SK-N-SH treated with all-trans-retinoic acid at 6 μM for 48 hours (cell line): ENCODE results near the gene SEMA5A.

Source experiments
- ATAC-seq: fragments of 200-7000 bp; cut with Tn5 transposase; 3 replicates; pipeline ENCODE4 v1.9.1; 2020; ENCODE audit warnings: mild to moderate bottlenecking, moderate library complexity
- ARNTL ChIP-seq: fragments of 450-650 bp; formaldehyde crosslinking; IDR thresholded peaks from 2 replicates; pipeline ENCODE4 v1.5.0; 2020; ENCODE audit warnings: low read depth, mild to moderate bottlenecking, moderate library complexity, borderline replicate concordance
- BACH2 ChIP-seq: fragments of 250-450 bp; sonication (Bioruptor Pico); IDR thresholded peaks from 2 replicates; pipeline ENCODE4 v1.9.0; 2021; ENCODE audit warnings: mild to moderate bottlenecking, borderline replicate concordance
- CSDC2 ChIP-seq: fragments of 250-450 bp; sonication (Bioruptor Pico); IDR thresholded peaks from 2 replicates; pipeline ENCODE4 v1.5.0; 2020; ENCODE audit warnings: mild to moderate bottlenecking, moderate library complexity
- ESRRG ChIP-seq: fragments of 250-450 bp; sonication (Bioruptor Pico); IDR thresholded peaks from 2 replicates; pipeline ENCODE4 v1.6.1; 2021; ENCODE audit warnings: mild to moderate bottlenecking
- GLIS3 ChIP-seq: fragments of 250-450 bp; sonication (Bioruptor Pico); IDR thresholded peaks from 2 replicates; pipeline ENCODE4 v1.5.0; 2020; ENCODE audit warnings: mild to moderate bottlenecking, moderate library complexity
- ISL1 ChIP-seq: fragments of 250-450 bp; sonication (Bioruptor Pico); IDR thresholded peaks from 2 replicates; pipeline ENCODE4 v2.1.2; 2022; ENCODE audit warnings: mild to moderate bottlenecking, moderate library complexity
- OSR1 ChIP-seq: fragments of 250-450 bp; sonication (Bioruptor Pico); IDR thresholded peaks from 2 replicates; pipeline ENCODE4 v1.8.0; 2022; ENCODE audit warnings: moderate library complexity, mild to moderate bottlenecking, inconsistent platforms
- PPARA ChIP-seq: fragments of 250-450 bp; sonication (Bioruptor Pico); IDR thresholded peaks from 2 replicates; pipeline ENCODE4 v1.5.0; 2020; ENCODE audit warnings: mild to moderate bottlenecking, borderline replicate concordance
- RARB ChIP-seq: fragments of 250-450 bp; sonication (Bioruptor Pico); IDR thresholded peaks from 2 replicates; pipeline ENCODE4 v1.8.0; 2021; ENCODE audit warnings: mild to moderate bottlenecking, moderate library complexity
- SNAI2 ChIP-seq: fragments of 250-450 bp; sonication (Bioruptor Pico); IDR thresholded peaks from 2 replicates; pipeline ENCODE4 v1.5.0; 2020; ENCODE audit warnings: mild to moderate bottlenecking, moderate library complexity
- TCF4 ChIP-seq: fragments of 250-450 bp; sonication (Bioruptor Pico); IDR thresholded peaks from 2 replicates; pipeline ENCODE4 v1.8.0; 2021; ENCODE audit warnings: mild to moderate bottlenecking, moderate library complexity, borderline replicate concordance
- TOX ChIP-seq: fragments of 250-450 bp; sonication (Bioruptor Pico); IDR thresholded peaks from 2 replicates; pipeline ENCODE4 v1.8.0; 2021; ENCODE audit warnings: mild to moderate bottlenecking, moderate library complexity, borderline replicate concordance
- TSHZ2 ChIP-seq: fragments of 250-450 bp; sonication (Bioruptor Pico); IDR thresholded peaks from 2 replicates; pipeline ENCODE4 v1.5.0; 2020; ENCODE audit warnings: mild to moderate bottlenecking, moderate library complexity
- ZC3H10 ChIP-seq: fragments of 250-450 bp; sonication (Bioruptor Pico); IDR thresholded peaks from 2 replicates; pipeline ENCODE4 v1.5.1; 2021; ENCODE audit warnings: mild to moderate bottlenecking, moderate library complexity
- ZFP3 ChIP-seq: fragments of 250-450 bp; sonication (Bioruptor Pico); IDR thresholded peaks from 2 replicates; pipeline ENCODE4 v1.5.0; 2020; ENCODE audit warnings: mild to moderate bottlenecking, moderate library complexity
- ZFP30 ChIP-seq: fragments of 450-650 bp; formaldehyde crosslinking; IDR thresholded peaks from 2 replicates; pipeline ENCODE4 v1.5.0; 2022; ENCODE audit warnings: mild to moderate bottlenecking, moderate library complexity
- ZNF565 ChIP-seq: fragments of 450-650 bp; formaldehyde crosslinking; conservative IDR thresholded peaks from 2 replicates; pipeline ENCODE4 v1.5.0; 2020; ENCODE audit warnings: low read depth, mild to moderate bottlenecking, moderate library complexity
- ZNF70 ChIP-seq: fragments of 450-650 bp; formaldehyde crosslinking; IDR thresholded peaks from 2 replicates; pipeline ENCODE4 v1.5.0; 2020; ENCODE audit warnings: mild to moderate bottlenecking, moderate library complexity
- ZNF8 ChIP-seq: fragments of 450-650 bp; formaldehyde crosslinking; IDR thresholded peaks from 2 replicates; pipeline ENCODE4 v1.5.0; 2020; ENCODE audit warnings: mild to moderate bottlenecking, moderate library complexity
- TF ChIP-seq, protein P1 (sequence below): fragments of 250-450 bp; sonication (Bioruptor Pico); IDR thresholded peaks from 2 replicates; pipeline ENCODE4 v1.5.1; 2020; ENCODE audit warnings: low read depth, mild to moderate bottlenecking, moderate library complexity
- TF ChIP-seq, protein P2 (sequence below): fragments of 250-450 bp; sonication (Bioruptor Pico); IDR thresholded peaks from 2 replicates; pipeline ENCODE4 v1.5.1; 2021; ENCODE audit warnings: mild to moderate bottlenecking, moderate library complexity
- TF ChIP-seq, protein P3 (sequence below): fragments of 250-450 bp; sonication (Bioruptor Pico); IDR thresholded peaks from 2 replicates; pipeline ENCODE4 v1.8.0; 2021; ENCODE audit warnings: low read depth, mild to moderate bottlenecking, moderate library complexity, borderline replicate concordance
- TF ChIP-seq, protein P4 (sequence below): fragments of 250-450 bp; sonication (Bioruptor Pico); IDR thresholded peaks from 2 replicates; pipeline ENCODE4 v1.8.0; 2020; ENCODE audit warnings: mild to moderate bottlenecking, moderate library complexity, borderline replicate concordance

Gene SEMA5A

GRCh38 chr5:9455826-9456434 is 89.9 kb downstream of the SEMA5A start (continued):
- TF ChIP-seq, protein P1, sequence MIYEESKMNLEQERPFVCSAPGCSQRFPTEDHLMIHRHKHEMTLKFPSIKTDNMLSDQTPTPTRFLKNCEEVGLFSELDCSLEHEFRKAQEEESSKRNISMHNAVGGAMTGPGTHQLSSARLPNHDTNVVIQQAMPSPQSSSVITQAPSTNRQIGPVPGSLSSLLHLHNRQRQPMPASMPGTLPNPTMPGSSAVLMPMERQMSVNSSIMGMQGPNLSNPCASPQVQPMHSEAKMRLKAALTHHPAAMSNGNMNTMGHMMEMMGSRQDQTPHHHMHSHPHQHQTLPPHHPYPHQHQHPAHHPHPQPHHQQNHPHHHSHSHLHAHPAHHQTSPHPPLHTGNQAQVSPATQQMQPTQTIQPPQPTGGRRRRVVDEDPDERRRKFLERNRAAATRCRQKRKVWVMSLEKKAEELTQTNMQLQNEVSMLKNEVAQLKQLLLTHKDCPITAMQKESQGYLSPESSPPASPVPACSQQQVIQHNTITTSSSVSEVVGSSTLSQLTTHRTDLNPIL (CRISPR knock-in tag) = no peak
- TF ChIP-seq GLIS3 (CRISPR knock-in tag) = no peak
- TF ChIP-seq ZNF8 = no peak
- no peak for TF ChIP-seq TCF4
- TF ChIP-seq, protein P2, sequence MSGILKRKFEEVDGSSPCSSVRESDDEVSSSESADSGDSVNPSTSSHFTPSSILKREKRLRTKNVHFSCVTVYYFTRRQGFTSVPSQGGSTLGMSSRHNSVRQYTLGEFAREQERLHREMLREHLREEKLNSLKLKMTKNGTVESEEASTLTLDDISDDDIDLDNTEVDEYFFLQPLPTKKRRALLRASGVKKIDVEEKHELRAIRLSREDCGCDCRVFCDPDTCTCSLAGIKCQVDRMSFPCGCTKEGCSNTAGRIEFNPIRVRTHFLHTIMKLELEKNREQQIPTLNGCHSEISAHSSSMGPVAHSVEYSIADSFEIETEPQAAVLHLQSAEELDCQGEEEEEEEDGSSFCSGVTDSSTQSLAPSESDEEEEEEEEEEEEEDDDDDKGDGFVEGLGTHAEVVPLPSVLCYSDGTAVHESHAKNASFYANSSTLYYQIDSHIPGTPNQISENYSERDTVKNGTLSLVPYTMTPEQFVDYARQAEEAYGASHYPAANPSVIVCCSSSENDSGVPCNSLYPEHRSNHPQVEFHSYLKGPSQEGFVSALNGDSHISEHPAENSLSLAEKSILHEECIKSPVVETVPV (CRISPR knock-in tag) = no peak
- TF ChIP-seq, all 23 proteins: peak for 0

DNA sequence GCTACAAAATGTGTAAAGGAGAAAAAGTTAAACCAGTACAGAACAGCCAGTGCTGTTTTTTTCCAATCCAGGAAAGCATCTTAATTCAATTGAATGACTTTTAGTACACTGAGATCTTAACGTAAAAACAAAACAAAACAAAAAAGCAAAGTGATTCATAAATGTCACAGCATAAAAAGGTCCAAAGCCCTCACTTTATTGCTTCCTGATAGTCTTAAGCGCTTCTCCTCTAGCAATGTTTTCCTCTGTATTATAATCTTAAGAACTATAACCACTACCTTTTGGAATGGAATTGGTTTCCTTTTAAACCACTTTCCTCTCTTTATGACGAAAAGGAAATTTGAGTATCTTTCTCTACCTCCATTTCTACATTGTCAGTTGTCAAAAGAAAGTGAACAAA is 91.4 kb downstream of the SEMA5A start:
- TF ChIP-seq ISL1 (CRISPR knock-in tag) (no peak), TCF4 (no peak), SNAI2 (no peak), ZNF8 (no peak), ARNTL (no peak), ZC3H10 (CRISPR knock-in tag) (no peak), PPARA (CRISPR knock-in tag) (no peak), ZNF565 (CRISPR knock-in tag) (no peak), TSHZ2 (no peak), ZFP30 (no peak), ESRRG (CRISPR knock-in tag) (no peak), TOX (no peak), ZFP3 (CRISPR knock-in tag) (no peak), RARB (CRISPR knock-in tag) (no peak), BACH2 (CRISPR knock-in tag) (no peak), ZNF70 (CRISPR knock-in tag) (no peak), OSR1 (CRISPR knock-in tag) (no peak)
- TF ChIP-seq, protein P3, sequence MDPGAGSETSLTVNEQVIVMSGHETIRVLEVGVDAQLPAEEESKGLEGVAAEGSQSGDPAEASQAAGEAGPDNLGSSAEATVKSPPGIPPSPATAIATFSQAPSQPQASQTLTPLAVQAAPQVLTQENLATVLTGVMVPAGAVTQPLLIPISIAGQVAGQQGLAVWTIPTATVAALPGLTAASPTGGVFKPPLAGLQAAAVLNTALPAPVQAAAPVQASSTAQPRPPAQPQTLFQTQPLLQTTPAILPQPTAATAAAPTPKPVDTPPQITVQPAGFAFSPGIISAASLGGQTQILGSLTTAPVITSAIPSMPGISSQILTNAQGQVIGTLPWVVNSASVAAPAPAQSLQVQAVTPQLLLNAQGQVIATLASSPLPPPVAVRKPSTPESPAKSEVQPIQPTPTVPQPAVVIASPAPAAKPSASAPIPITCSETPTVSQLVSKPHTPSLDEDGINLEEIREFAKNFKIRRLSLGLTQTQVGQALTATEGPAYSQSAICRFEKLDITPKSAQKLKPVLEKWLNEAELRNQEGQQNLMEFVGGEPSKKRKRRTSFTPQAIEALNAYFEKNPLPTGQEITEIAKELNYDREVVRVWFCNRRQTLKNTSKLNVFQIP (CRISPR knock-in tag) = no peak
- TF ChIP-seq, protein P4, sequence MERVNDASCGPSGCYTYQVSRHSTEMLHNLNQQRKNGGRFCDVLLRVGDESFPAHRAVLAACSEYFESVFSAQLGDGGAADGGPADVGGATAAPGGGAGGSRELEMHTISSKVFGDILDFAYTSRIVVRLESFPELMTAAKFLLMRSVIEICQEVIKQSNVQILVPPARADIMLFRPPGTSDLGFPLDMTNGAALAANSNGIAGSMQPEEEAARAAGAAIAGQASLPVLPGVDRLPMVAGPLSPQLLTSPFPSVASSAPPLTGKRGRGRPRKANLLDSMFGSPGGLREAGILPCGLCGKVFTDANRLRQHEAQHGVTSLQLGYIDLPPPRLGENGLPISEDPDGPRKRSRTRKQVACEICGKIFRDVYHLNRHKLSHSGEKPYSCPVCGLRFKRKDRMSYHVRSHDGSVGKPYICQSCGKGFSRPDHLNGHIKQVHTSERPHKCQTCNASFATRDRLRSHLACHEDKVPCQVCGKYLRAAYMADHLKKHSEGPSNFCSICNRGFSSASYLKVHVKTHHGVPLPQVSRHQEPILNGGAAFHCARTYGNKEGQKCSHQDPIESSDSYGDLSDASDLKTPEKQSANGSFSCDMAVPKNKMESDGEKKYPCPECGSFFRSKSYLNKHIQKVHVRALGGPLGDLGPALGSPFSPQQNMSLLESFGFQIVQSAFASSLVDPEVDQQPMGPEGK (CRISPR knock-in tag) = no peak
- TF ChIP-seq, all 23 proteins: peak for 0
- ATAC-seq = peak; percentile 39; the same call in 2 of the 3 replicates

- peak; percentile 84; the same call in 1 of the 2 replicates for TF ChIP-seq TCF4
- TF ChIP-seq ESRRG (CRISPR knock-in tag) = no peak
- TF ChIP-seq ZNF565 (CRISPR knock-in tag) = no peak
- TF ChIP-seq ISL1 (CRISPR knock-in tag) = peak; percentile 57; the same call in 1 of the 2 replicates
- TF ChIP-seq TOX = peak; percentile 81; the same call in 1 of the 2 replicates
- no peak for TF ChIP-seq OSR1 (CRISPR knock-in tag)
- no peak for TF ChIP-seq ARNTL
- TF ChIP-seq, protein P1 (CRISPR knock-in tag) = no peak
- no peak for TF ChIP-seq ZNF70 (CRISPR knock-in tag)
- peak; percentile 59; the same call in 1 of the 2 replicates for TF ChIP-seq ZC3H10 (CRISPR knock-in tag)
- TF ChIP-seq CSDC2 = no peak
- ATAC-seq = peak; percentile 83
Observed at GRCh38 chr5:9454012-9454481, 91.8 kb downstream of the SEMA5A start.
